Measurements from ENCODE around the gene PRR12.

PRR12 gene

GRCh38 chr19:49594157-49594992, 3.4 kb downstream of the PRR12 start:
- peak overlapping the region; percentile 50 for H3K4me3 ChIP-seq (ENCODE audit: low read depth, low read length)
- TF ChIP-seq POLR2A (IDR thresholded peaks at IDR 0.05; ENCODE audit: extremely low read depth, insufficient read length) (no peak), CTCF (IDR thresholded peaks at IDR 0.05; ENCODE audit: low read depth, low read length) (no peak), MAX (IDR thresholded peaks at IDR 0.05; ENCODE audit: low read depth, low read length) (no peak), MYC (IDR thresholded peaks at IDR 0.05; ENCODE audit: low read depth, low read length) (no peak)
- no peak for DNase-seq (ENCODE audit: low read depth)

GRCh38 chr19:49594993-49595818, 4.2 kb downstream of the PRR12 start:
- no peak for DNase-seq (ENCODE audit: low read depth)
- TF ChIP-seq MAX (IDR thresholded peaks at IDR 0.05; ENCODE audit: low read depth, low read length), result no peak
- H3K4me3 ChIP-seq (ENCODE audit: low read depth, low read length), result no peak overlapping the region

- H3K4me3 ChIP-seq (ENCODE audit: low read depth, low read length), result no peak overlapping the region
- no peak for DNase-seq (ENCODE audit: low read depth)
- TF ChIP-seq MAX (IDR thresholded peaks at IDR 0.05; ENCODE audit: low read depth, low read length), result no peak
- TF ChIP-seq CTCF (IDR thresholded peaks at IDR 0.05; ENCODE audit: low read depth, low read length), result no peak
- TF ChIP-seq MYC (IDR thresholded peaks at IDR 0.05; ENCODE audit: low read depth, low read length), result no peak
- no peak for TF ChIP-seq POLR2A (IDR thresholded peaks at IDR 0.05; ENCODE audit: extremely low read depth, insufficient read length)
These were observed 4.9 kb downstream of the PRR12 start for GRCh38 chr19:49595819-49596404.

- DNase-seq (ENCODE audit: low read depth), result no peak
- H3K4me3 ChIP-seq (ENCODE audit: low read depth, low read length), result no peak overlapping the region
- TF ChIP-seq MAX (IDR thresholded peaks at IDR 0.05; ENCODE audit: low read depth, low read length) (no peak), CTCF (IDR thresholded peaks at IDR 0.05; ENCODE audit: low read depth, low read length) (no peak)
These were observed 5.4 kb downstream of the PRR12 start for GRCh38 chr19:49596407-49596806.

GRCh38 chr19:49596954-49597702, 6.1 kb downstream of the PRR12 start:
- no peak for DNase-seq (ENCODE audit: low read depth)
- no peak for TF ChIP-seq POLR2A (IDR thresholded peaks at IDR 0.05; ENCODE audit: extremely low read depth, insufficient read length)
- TF ChIP-seq MYC (IDR thresholded peaks at IDR 0.05; ENCODE audit: low read depth, low read length), result no peak
- TF ChIP-seq MAX (IDR thresholded peaks at IDR 0.05; ENCODE audit: low read depth, low read length), result no peak
- H3K4me3 ChIP-seq (ENCODE audit: low read depth, low read length), result no peak overlapping the region

- TF ChIP-seq MAX (IDR thresholded peaks at IDR 0.05; ENCODE audit: low read depth, low read length) (no peak), POLR2A (IDR thresholded peaks at IDR 0.05; ENCODE audit: extremely low read depth, insufficient read length) (no peak), MYC (IDR thresholded peaks at IDR 0.05; ENCODE audit: low read depth, low read length) (no peak), CTCF (IDR thresholded peaks at IDR 0.05; ENCODE audit: low read depth, low read length) (no peak)
These were observed 6.7 kb downstream of the PRR12 start for GRCh38 chr19:49597703-49597974.

More at GRCh38 chr19:49597703-49597974, 6.7 kb downstream of the PRR12 start:
- no peak overlapping the region for H3K4me3 ChIP-seq (ENCODE audit: low read depth, low read length)
- DNase-seq (ENCODE audit: low read depth), result no peak
